Kasumi-1 (cell line): ENCODE results near the gene TTC7B.

ENCODE experiments used
- DNase-seq, 2 experiments: peaks; one replicate each; lab custom pipeline; 2025; lab: John Stamatoyannopoulos, UW

TTC7B gene

DNA sequence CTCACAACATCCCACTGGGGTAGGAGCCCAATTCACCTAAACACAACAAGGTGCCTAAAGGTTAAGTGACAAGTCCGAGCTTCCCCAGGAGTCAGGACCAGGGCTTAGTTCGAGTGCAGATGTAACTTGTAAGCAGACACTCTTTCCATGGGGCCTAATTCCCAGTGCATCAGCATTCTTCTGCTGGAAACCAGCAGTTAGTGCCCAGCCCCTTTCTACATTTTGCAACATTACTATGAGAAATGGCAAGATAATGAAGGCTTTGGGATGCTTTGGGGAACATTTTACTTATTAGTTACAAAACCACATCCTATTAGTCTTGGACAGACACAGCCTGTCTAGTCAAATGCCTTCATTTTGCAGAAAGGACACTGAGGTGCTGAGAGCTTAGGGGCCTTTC is 239.6 kb downstream of the TTC7B start:
- no peak for DNase-seq

DNA sequence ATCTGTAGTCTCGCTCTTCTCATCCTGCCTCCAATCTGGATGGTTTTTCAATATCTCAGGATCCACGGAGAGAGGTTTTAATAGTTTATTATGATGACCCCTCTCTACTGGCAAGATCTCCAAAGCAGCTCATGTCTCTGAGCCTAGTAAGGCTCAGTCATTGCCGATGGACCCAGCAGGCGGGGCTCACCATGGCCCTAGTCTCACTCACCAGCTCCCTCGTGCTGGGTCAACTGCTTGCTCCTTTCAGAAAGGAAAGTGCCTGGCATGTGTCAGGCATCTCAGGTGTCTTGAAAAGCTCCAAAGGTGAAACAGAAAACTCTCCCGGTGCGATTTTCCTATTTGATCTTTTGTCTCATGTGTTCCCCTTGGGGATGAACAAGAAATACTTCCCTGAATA is 240.4 kb downstream of the TTC7B start:
- DNase-seq, result no peak

DNA sequence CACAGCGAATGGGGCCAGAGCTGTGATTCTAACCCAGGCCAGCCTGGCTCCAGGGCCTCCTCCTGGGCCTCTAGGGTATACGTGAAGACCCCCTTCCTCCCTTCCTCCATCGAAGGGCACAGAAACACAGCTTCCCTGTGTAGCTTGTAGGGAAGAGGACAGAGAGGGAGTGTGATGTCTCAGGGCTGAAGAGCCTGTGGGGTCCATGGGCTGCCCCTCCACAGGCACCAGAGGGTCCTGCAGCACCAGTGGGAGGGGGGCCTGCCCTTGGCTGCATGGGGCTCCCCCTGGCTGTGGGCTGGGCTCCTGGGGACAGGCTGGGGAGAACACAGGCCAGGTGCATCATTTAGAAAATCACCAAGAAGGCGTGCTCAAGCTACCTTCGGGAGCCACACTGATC is 240.9 kb downstream of the TTC7B start:
- DNase-seq, result no peak

DNA sequence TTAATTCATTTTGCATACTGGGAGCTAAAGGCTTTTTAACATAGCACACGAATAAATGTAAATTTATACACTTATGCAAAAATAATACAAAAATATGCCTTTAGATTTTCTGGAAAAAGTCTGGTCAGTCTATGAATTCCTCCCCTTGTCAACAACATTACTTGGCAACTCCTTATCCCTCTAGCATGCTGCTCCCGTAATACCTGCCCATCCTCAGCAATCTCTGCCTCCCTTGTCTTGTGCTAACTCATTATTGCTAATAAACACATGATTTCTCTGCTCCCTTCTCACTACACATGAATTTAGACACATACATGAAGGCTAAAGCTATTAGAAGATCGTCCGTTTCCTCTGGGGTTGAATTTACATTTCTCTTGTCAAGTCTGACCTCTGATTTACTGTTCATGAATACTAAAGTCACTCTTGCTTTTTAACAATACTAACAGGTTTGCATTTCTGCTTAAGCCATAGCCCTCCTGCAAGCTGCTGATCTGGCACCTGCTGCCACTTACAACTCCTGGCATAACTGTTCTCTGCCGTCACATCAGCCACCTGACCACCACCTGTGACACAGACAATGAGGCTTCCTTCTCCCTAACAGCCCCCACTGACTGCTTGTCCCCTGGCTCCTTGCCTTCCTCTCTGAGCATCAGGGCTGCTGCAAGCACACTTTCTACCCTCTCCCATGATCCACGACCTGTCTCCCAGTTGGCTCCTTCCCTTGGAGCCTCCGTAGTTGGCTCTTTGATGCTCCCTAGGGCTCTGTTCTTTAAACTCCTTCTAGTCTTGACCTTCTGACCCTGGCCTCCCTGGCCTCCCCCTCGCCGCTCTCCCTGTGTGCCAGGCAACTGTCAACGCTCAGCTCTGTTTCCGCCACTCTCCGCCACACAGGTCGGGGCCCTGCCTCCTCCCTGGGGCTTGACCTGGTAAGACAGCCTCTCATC is 241.8 kb downstream of the TTC7B start:
- no peak for DNase-seq

DNA sequence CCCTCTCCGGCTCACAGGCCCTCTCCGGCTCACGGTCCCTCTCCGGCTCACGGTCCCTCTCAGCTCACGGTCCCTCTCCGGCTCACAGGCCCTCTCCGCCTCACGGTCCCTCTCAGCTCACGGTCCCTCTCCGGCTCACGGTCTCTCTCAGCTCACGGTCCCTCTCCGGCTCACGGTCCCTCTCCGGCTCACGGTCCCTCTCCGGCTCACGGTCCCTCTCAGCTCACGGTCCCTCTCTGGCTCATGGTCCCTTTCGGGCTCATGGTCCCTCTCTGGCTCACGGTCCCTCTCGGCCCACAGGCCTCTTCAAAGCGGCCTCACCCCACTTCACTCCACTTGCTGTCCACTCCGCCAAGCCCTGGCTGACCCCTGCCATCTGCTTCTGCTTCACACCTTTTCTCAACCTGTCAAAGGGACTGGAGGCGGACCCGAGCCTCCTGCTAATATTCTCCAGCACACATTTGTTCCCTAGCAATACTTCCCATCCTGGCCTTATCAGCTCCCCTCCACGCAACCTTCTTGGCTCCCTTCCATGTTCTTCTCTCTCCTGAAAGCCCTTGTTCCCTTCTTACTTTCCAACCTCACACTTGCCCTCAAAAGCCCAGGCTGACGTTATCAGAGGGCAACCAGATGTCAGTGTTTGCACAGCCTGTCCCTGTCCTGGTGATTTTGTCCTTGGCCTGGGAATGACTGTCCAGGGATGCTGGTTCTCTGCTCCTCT is 242.7 kb downstream of the TTC7B start:
- DNase-seq, result no peak

DNA sequence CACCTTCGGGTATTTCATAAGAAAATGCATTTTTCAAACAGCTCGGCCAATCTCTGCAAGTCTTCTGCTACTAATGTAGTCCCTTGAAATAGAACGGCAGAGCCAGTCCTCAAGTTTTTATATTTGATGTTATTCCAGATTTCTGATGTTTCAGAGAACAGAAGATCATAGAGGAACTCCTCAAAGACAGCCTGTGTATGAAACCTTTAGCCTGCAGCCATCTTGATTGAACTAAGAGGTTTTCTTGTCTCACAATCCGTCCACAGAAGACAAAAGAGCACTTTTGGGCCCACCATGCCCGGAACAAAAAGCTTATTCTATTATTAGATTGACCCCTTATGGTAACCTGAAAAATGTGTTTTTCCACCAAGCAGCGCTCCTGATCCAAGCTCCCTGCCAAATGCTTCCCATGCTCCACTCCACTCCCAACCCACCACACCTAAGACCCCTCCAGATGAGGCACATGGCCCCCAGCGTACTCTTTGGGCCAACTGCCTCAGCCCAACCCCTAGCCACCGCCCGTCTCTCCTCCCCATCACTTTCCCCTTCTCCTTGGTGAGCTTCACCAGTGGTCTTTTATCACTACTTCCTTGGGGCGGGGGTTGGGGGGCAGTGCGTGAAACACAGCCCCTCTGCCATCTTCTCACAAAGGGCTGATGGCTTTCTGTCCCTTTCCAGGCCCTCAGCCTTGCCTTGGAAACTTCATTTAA is 243.6 kb downstream of the TTC7B start:
- no peak for DNase-seq

DNA sequence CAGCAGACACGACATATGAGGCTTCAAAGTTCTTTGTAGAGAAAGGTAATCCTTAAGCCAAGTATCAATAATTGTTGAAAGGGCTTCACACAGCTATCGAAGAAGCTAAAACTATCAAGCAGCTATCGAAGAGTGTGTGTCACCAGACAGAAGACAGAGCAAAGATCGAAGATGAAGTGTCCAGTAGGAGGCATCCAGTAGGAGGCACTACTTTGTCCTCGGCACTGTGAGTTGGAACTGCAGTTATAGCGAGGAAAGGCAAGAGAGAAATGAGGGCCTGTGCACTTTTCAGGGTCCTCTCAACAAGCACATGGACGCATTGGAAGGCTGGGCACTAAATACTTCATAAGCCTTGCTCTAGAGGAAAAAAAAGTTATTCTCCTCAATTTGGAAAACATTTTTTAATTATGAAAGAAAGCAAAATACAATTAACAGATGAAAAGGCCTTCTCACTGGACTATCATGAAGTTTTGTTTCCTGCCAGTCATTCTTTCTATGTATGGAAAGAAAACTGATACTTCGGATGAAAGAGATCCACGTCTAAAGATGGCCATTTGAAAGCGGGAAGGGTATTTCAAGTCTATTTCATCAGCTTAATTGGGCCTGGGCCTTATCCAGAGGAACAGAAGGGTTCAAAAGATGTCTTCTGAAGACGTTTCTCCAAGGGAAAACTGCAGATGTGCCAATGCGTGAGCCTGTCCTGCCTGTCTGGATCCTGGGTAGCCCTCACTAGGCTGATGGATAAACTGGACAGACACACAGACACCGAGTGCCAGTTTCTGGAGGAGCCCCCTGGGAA is 244.9 kb downstream of the TTC7B start:
- no peak for DNase-seq

DNA sequence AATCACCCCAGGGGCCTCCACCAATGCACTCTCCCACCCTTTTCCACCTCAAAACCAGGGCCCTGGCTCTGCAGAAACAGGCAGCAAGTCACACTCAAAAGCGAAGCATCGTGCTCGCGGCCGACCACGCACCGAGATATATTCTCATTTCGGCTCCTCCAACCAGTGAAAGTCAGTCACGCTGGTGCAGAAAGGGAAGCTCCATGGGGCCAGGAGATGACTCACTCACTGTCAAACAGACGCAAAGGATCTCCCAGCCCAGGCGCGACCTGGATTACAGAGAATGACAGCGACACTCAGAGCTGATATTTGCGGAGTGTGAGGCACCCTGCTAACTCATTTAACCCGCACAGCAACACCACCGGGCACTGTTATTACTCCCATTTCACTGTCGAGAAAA is 245.8 kb downstream of the TTC7B start:
- no peak for DNase-seq

DNA sequence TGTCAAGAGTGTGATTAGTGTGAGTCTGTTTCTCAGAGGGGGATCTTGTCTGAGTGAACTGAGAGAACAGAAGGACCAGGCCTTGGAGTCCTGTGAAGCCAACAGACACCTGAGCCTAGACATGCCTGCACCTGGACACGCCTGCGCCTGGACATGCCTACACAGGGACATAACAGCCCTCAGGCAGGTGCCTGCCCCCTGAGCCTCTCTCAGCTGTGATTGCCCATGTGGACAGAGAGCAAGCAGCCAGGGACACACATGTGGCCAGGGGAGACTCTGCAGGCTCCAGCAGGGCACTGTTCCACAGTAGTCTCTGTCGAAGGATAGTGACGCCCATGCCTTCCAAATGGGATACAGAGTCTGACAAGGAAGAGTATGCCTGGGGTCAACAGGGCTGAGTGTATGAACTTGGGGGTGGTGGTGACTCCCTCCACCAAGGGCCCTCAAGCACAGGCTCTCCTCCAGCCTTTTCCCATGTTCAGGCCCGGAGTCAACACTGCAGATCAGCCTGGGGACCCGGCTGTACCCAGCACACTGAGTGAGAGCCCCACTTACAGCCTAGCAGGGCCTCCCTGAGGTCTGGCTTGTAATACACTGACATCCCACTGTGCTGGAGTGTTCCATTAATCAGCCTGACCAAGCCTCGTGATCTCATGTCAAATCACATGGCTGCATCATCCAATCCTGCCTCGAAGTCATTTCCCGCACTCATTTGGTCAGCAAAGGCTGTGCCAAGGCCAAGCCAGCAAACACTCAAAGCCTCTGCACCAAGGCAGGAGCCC is 246.4 kb downstream of the TTC7B start:
- DNase-seq, result no peak

DNA sequence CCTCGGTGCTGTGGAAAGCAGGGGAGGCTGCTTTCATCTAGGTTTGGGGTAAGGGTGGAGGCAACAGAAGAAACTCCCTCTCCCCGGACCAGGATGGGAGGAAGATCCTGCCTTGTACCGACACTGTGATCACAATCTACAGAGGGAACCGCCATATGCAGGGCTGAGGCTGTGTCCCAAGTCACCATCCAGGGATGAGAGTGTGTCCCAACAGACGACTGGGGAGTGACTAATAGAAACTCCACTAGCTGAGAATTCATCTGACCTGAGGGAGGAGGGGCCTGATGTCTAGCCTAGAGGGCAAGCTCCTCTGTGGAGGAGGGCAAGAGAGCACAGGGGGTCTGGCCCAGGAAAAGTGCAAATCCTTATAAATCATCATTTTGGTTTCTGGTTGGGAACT is 247.0 kb downstream of the TTC7B start:
- DNase-seq, result no peak

DNA sequence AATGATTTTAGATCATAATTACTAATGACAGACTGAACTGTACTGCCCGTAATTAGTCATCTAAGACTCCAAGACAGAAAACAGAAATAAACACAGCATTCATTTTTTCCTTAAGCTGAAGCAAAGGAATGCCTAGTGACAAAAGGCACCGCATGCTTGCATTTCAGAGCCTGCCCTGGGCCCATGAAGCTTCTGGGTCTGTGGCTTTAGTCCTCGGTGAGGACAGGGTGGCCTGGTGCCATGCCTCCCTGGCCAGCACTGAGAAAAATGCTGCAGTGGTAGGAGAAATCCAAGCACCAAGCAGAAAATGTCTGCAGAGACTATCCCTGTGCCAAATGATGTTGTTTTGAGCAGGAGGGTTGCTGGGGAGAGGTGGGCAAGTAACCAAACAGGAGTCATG is 247.8 kb downstream of the TTC7B start:
- no peak for DNase-seq

DNA sequence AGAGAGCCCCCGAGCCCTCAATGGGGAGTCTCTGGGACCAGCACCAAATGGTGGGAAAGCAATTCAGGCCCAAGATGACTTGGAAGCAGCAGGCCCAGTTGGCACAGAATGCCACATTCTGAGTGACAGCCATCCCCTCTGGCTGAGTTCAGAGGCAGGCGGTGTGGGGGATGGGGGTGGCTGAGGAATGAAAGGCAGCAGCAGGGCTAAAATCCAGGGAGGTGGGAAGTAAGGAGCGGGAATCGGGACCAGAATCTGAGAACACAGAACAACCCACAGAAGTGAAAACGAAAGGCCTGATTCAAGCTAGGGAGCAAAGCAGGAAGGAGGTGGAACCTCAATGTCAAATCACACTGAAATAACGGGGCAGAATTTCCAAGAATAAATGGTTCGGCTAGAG is 248.2 kb downstream of the TTC7B start:
- no peak for DNase-seq

DNA sequence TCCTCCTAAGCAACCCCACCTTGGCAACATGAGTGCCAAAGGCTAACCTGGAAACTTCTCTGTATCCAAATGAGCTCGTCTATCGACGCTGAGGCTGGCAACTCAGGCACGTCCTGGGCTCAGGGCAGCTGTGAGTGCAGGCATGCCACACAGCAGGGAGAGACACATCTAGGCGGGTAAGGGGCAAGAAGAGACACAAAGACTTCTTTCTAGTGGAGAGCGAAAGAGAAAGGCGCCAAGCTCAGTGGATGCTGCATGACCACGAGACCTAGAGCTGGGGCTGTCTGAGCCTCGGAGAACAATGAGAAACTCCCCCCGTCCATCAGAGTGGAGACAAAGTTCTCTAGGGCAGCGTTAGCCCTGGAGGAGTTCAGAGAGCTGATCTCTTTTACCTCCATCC is 249.0 kb downstream of the TTC7B start:
- DNase-seq, result no peak

DNA sequence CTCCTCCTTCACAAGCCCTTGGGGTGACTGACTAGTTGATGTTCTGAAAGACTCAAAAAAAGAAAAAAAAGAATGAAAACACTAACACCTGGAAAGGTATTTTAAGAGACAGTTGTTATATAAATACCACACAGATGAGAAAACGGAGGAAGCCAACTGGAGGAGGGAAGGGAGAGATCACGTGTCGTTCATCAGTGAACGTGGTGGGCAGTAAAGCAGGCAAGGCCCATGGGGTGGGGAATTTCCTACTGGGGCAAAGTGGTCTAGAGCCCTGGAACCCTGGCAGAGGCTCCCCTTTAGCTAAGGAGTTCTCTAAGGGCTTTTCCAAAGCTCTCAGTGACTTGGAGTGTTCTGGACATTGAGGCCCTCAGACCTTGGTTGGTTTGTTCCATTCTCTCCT is 249.7 kb downstream of the TTC7B start:
- no peak for DNase-seq

DNA sequence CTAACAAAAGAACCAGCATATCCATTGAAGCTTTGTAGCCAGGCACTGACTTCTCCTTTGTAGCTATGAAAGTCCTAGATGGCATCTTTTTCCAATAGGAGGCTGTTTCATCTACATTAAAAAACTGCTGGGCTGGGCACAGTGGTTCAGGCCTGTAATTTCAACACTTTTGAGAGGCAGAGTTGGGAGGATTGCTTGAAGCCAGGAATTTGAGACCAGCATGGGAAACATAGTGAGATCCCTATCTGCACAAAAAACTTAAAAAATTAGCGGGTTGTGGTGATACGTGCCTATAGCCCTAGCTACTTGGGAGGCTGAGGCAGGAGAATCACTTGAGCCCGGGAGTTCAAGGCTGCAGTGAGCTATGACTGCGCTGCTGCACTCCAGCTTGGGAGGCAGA is 251.7 kb downstream of the TTC7B start:
- DNase-seq, result no peak

DNA sequence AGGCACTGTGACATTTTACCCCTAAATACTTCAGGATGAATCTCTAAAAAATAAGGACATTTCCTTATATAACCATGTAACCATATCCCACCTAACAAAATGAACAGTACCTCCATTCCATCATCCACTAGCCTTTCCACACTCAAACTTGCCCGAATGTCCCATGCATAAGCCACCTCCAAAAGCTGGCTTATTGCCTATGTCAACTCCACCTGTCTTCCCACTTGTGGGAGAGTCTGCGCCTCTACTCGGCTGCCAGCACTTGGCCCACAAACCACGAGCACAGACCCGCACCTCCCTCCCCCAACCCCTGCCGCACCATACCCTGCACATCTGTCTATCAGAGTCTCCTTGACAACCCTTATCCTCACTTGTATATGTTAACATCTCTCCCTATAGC is 253.6 kb downstream of the TTC7B start:
- no peak for DNase-seq

DNA sequence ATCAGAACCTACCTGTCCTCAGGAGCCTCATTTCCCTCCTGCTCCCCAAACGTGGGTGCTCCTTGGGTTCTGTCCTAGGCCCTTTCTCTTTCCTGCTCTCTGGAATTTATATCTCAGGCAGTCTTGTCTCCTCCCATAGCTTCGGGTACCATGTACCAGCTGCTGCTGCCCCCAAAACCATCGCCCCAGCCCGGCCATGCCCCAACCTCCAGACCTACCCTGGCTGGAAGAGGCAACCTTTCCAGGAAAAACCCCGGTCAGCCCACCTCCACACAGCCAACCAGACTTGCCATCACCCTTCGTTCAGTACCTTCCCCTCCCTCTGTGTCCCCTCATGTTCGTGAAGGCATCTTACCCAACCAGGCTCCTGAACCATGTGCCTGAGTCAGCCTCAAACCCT is 254.3 kb downstream of the TTC7B start:
- DNase-seq, result no peak

DNA sequence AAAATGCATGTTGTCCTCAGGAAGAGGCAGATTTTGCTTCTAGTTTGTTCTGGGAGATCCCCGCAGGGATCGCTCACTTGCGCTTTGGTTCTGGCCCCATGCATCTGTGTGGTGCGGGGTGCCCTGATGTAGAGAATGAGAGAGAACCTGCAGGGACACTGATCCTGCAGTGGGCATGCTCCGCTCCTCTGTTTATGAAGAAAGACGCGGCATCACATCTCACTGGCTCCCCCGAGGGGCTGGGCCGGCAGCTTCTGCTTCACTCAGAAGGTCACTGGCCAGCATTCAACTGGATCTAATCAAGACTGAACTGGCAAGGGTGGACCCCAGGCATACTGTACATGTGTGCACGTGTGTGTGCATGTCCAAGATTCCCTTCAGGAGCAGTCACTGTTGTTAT is 255.2 kb downstream of the TTC7B start:
- DNase-seq, result no peak

DNA sequence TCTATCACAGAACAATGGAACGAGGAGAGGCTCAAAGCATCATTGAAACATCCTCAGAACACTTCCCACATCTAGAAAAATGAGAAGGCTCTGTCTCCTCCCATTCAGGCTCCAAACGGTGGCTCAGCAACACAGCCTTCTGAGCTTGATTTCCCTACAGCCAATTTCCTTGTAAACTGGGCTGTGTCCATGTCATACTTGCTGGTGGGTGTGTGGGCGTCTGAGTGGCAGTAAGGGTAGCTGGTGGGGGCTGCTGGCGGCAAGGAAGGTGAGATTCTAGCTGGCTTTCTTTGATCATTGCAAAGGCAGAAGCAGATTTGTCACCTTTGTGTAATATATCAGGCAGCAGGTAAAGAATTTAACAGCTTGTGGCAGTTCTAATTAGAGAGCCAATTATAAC is 255.7 kb downstream of the TTC7B start:
- DNase-seq, result no peak

DNA sequence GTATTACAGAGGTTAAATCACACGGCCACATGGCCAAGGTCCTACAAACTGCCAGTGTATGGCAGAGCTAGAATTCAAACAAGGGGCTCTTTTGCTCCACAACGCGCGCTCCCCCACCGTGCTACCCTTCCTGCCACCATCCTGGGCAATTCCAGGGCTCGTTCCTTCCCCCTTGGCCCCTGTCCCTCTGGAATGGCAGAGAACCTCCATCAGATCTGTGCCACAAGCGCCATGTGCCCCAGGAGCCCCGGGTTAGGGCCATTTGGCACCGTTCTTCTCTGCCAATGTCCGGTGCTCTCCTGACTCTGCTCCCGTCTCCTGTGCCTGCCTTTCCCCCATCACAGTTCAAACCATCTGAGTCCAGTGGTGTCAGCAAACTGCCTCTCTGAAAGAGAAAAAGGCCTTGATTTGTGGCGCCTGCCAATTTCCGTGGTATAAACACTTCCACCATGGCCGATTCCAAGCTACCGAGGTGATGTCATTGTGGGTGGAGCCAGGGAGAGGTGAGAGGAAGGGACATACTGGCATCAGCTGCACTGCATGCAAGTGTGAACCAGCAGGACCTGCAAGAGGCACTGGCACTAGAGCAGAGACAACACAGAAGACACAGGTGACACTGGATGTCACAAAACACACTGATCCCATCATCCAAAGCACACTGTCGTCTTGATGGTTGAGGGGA is 256.3 kb downstream of the TTC7B start:
- no peak for DNase-seq
